HUES64 (cell line): ENCODE measurements around the gene DIRAS3. TPM values are rescaled to one million over a fixed set of nuclear protein-coding genes. Genes with fewer than 3 reads are reported as not detected.
"Not testable (repeated sequence)": the region's sequence is repeated elsewhere in the genome, so short reads cannot be mapped to it uniquely, and the experiment has no call there.

ENCODE experiments used
- H3K27ac ChIP-seq: 2 replicates; pipeline ENCODE4 v1.7.0; 2013; ENCODE audit warnings: low read depth, low read length, inconsistent platforms
- H3K27me3 ChIP-seq: 2 replicates; pipeline ENCODE4 v1.6.1; 2013; ENCODE audit warnings: mild to moderate bottlenecking, low read length; ENCODE audit not compliant: insufficient read depth
- H3K36me3 ChIP-seq: 2 replicates; pipeline ENCODE4 v1.6.1; 2013; ENCODE audit warnings: mild to moderate bottlenecking, low read length; ENCODE audit not compliant: insufficient read depth
- H3K4me1 ChIP-seq: 2 replicates; pipeline ENCODE4 v1.6.1; 2013; ENCODE audit warnings: mild to moderate bottlenecking, low read length, moderate library complexity; ENCODE audit not compliant: insufficient read depth
- H3K4me3 ChIP-seq: 2 replicates; pipeline ENCODE4 v1.5.1; 2013; ENCODE audit warnings: mild to moderate bottlenecking, low read length, moderate library complexity
- H3K9ac ChIP-seq: 2 replicates; pipeline ENCODE4 v1.6.1; 2013; ENCODE audit warnings: mild to moderate bottlenecking, low read depth, low read length
- H3K9me3 ChIP-seq: 2 replicates; pipeline ENCODE4 v1.6.1; 2013; ENCODE audit warnings: low read depth, low read length; ENCODE audit not compliant: insufficient read depth
- WGBS: fragments of 150-250, 120-280 bp; methylation state at CpG from one replicate; pipeline ENCODE4 v1.1.7; 2013; ENCODE audit warnings: missing lambda C conversion rate; 5-methylcytosine and 5-hydroxymethylcytosine counted together
- polyA plus RNA-seq, 2 experiments: library from polyadenylated mRNA; stranded (reverse); fragments of 50-300 nt; gene quantifications; one replicate each; pipeline ENCODE4 v1.2.3, GENCODE V29; 2013

The DIRAS3 gene, protein sequence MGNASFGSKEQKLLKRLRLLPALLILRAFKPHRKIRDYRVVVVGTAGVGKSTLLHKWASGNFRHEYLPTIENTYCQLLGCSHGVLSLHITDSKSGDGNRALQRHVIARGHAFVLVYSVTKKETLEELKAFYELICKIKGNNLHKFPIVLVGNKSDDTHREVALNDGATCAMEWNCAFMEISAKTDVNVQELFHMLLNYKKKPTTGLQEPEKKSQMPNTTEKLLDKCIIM
- 0.25 TPM for polyA plus RNA-seq (2013, experiment 1 of 2)
- 0.38 TPM for polyA plus RNA-seq (2013, experiment 2 of 2)

DNA sequence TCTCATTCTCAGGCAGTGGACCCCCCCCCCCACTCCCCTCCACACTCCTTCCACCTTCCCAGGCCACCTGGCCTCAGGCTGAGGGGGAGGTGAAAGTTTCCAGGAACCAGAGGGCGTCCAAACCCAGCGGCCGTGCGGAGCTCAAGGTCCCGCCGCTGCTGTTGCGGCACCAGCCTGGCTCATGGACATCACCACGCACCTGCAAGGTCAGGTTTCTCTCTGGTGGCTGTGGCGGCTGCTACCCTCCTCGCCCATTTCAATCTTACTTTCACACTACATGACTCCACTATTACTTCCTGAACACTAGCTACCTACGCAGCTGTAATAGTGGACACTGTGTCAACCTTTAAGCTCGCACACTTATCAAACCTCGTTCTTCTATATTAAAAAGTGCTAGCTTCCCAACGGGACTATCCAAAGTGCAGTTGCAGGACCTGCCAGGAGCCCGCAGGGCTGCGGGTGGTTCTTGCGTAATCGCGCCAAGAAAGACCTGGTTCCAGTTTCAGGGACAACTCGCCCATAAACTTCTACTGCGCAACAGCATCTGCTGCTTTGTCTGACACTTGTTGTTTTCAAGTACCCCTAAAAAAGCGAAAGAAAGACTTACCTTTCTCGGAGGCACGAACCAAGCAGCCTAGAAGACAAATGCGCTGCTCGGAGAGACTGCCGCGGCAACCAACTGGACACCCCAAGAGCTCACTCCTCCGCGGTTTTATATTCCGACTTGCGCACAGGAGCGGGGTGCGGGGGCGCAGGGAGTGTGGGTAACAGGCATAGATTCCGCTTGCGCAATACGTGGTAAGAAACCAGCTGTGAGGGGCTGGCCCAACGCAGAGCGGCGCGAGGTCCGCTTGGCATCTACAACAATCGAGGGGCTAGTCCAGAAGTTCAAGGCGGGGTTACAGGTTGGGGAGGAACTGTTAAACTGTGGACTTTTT lies at the start of gene DIRAS3:
TSS of gene DIRAS3 (minus strand) at position 687 of the 938 bp plus-strand sequence. CDS start 3,330 bp downstream, outside the sequence.
- Histone ChIP-seq H3K9me3 (no peaks in the 10 kb centered on the region), H3K27ac (no peak within 1 kb of the TSS), H3K4me3 (peak within 1 kb of the TSS; percentile 45), H3K9ac (no peak within 1 kb of the TSS), H3K27me3 (peaks cover 62% of the 10 kb centered on the region), H3K4me1 (peaks cover 8% of the 10 kb centered on the region), H3K36me3 (no peaks in the 10 kb centered on the region)
- WGBS, result 65% methylated on average over 45 of the region's 45 CpGs

- no peak overlapping the region for H3K27ac ChIP-seq
- no peaks in the 10 kb centered on the region for H3K9me3 ChIP-seq
- H3K36me3 ChIP-seq, result no peaks in the 10 kb centered on the region
- H3K9ac ChIP-seq, result no peak overlapping the region
- no peak overlapping the region for H3K4me3 ChIP-seq
- no peaks in the 10 kb centered on the region for H3K4me1 ChIP-seq
- H3K27me3 ChIP-seq, result no peaks in the 10 kb centered on the region
Observed at GRCh38 chr1:68093737-68094136, 43.3 kb upstream of the DIRAS3 start.

- Histone ChIP-seq H3K9ac (no peak overlapping the region), H3K36me3 (no peaks in the 10 kb centered on the region), H3K4me1 (no peaks in the 10 kb centered on the region), H3K9me3 (no peaks in the 10 kb centered on the region), H3K4me3 (no peak overlapping the region), H3K27me3 (no peaks in the 10 kb centered on the region), H3K27ac (no peak overlapping the region)
- WGBS, result 92% methylated on average over 4 of the region's 4 CpGs
Observed at GRCh38 chr1:68087184-68087583, 36.8 kb upstream of the DIRAS3 start.

DNA sequence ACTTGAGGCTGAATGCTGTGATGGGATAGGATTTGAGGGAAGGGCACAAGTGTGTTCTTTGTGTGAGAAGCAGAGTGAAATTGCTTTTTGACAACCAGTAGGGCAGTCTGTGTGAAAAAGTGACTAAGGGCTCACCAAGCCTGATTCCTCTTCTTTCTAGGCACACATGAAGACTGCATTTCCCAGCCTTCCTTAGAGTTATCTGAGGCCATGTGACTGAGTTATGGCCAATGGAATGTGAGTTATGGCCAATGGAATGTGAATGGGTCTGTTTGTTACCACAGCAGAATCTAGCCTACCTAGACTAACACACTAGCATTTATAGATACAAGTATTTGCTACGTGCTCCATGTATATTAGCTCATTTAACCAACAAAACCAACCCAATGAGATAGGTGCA lies 35.3 kb upstream of the DIRAS3 start:
- H3K27me3 ChIP-seq, result no peaks in the 10 kb centered on the region
- WGBS, result 100% methylated on average over 1 of the region's 1 CpG
- H3K9me3 ChIP-seq, result no peaks in the 10 kb centered on the region
- no peak overlapping the region for H3K4me3 ChIP-seq
- no peak overlapping the region for H3K9ac ChIP-seq
- H3K36me3 ChIP-seq, result no peaks in the 10 kb centered on the region
- H3K27ac ChIP-seq, result no peak overlapping the region
- no peaks in the 10 kb centered on the region for H3K4me1 ChIP-seq

GRCh38 chr1:68083686-68084085 lies 33.3 kb upstream of the DIRAS3 start:
- no peak overlapping the region for H3K27ac ChIP-seq
- no peaks in the 10 kb centered on the region for H3K36me3 ChIP-seq
- H3K4me3 ChIP-seq, result no peak overlapping the region
- H3K27me3 ChIP-seq, result no peaks in the 10 kb centered on the region
- H3K4me1 ChIP-seq, result no peaks in the 10 kb centered on the region
- H3K9ac ChIP-seq, result no peak overlapping the region
- WGBS, result 47% methylated on average over 2 of the region's 2 CpGs
- no peaks in the 10 kb centered on the region for H3K9me3 ChIP-seq

DNA sequence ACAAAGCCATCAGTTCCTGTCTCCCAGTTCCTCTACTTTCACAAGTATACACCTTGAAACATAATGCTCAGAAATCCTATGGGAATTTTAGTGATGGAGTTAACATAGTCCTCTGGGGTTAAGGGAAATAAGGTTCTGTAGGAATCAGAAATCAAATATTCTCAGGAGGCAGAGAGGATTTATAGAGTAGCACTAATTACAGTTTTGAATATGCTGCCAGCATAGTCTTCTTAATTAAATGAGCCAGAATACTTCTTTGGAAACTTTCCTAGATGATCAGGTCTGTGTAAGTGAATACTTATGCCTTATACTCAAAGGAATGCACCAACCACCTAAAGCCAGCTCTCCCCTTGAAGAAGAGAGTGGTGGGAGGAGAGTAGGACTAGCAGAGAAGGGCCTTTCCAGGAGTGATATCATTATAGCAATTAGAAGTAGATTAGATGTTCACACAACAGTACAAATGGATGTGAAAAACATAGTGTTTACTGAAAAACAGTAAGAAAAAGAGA lies 31.4 kb upstream of the DIRAS3 start:
- Histone ChIP-seq H3K36me3 (no peaks in the 10 kb centered on the region), H3K9me3 (no peaks in the 10 kb centered on the region), H3K4me3 (no peak overlapping the region), H3K27me3 (no peaks in the 10 kb centered on the region), H3K9ac (no peak overlapping the region), H3K27ac (no peak overlapping the region), H3K4me1 (no peaks in the 10 kb centered on the region)

- H3K27ac ChIP-seq, result no peak overlapping the region
- 63% methylated on average over 2 of the region's 2 CpGs for whole genome bisulfite sequencing
- no peaks in the 10 kb centered on the region for H3K27me3 ChIP-seq
- H3K4me1 ChIP-seq, result no peaks in the 10 kb centered on the region
- no peak overlapping the region for H3K9ac ChIP-seq
- H3K36me3 ChIP-seq, result no peaks in the 10 kb centered on the region
- no peak overlapping the region for H3K4me3 ChIP-seq
- H3K9me3 ChIP-seq, result no peaks in the 10 kb centered on the region
Observed at GRCh38 chr1:68078647-68079046, 28.2 kb upstream of the DIRAS3 start.

DNA sequence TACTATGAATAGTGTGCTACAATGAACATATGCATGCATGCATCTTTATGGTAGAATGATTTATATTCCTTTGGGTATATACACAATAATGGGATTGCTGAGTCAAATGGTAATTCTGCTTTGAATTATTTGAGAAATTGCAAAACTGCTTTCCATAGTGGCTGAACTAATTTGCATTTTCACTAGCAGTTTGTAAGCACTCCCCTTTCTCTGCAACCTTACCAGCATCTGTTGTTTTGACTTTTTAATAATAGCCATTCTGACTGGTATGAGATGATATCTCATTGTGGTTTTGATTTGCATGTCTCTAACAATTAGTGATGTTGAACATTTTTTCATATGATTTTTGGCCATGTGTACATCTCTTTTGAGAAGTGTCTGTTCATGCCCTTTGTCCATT lies 24.0 kb upstream of the DIRAS3 start:
- no peaks in the 10 kb centered on the region for H3K27me3 ChIP-seq
- no peaks in the 10 kb centered on the region for H3K9me3 ChIP-seq
- no peak overlapping the region for H3K4me3 ChIP-seq
- no peak overlapping the region for H3K27ac ChIP-seq
- 0 out of 2 replicates have a peak, but pooled peaks cover 8% of the 10 kb centered on the region for H3K4me1 ChIP-seq
- no peak overlapping the region for H3K9ac ChIP-seq
- H3K36me3 ChIP-seq, result no peaks in the 10 kb centered on the region

DNA sequence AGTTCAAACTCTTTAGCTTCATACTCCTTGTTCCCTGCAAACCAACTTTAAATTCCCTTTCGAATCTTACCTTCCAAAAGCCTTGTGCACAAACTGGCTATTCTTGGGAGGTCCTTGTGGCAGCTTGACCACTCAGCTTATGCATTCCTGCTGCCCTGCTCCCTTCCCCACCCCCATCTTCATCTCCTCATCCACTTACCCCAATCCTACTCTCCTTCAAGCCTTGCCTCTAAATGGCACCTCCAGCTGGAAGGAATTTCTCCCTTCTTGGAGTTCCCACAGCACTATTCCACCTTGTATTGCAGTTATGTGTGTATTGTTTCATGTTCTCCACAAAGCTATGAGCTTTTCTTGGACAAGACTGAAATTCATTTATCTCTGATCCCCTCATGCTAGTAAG lies 15.3 kb upstream of the DIRAS3 start:
- Histone ChIP-seq H3K27me3 (no peaks in the 10 kb centered on the region), H3K9me3 (no peaks in the 10 kb centered on the region), H3K9ac (no peak overlapping the region), H3K27ac (no peak overlapping the region), H3K36me3 (no peaks in the 10 kb centered on the region), H3K4me1 (no peaks in the 10 kb centered on the region), H3K4me3 (no peak overlapping the region)
- WGBS, result 92% methylated on average over 1 of the region's 1 CpG

GRCh38 chr1:68058053-68058452 lies 7.6 kb upstream of the DIRAS3 start:
- H3K4me1 ChIP-seq, H3K36me3 ChIP-seq, H3K9me3 ChIP-seq, H3K4me3 ChIP-seq, H3K27ac ChIP-seq, H3K27me3 ChIP-seq, H3K9ac ChIP-seq: not testable (repeated sequence)
- 74% methylated on average over 6 of the region's 6 CpGs for WGBS

- no peak overlapping the region for H3K4me3 ChIP-seq
- H3K36me3 ChIP-seq, result no peaks in the 10 kb centered on the region
- no peak overlapping the region for H3K27ac ChIP-seq
- H3K4me1 ChIP-seq, result peaks cover 8% of the 10 kb centered on the region
- H3K9ac ChIP-seq, result no peak overlapping the region
- no peaks in the 10 kb centered on the region for H3K9me3 ChIP-seq
- H3K27me3 ChIP-seq, result no peaks in the 10 kb centered on the region
- WGBS, result 94% methylated on average over 3 of the region's 3 CpGs
Observed at GRCh38 chr1:68057564-68057963, 7.1 kb upstream of the DIRAS3 start.
